ENCODE results near the gene TEX52.

TEX52 gene

DNA sequence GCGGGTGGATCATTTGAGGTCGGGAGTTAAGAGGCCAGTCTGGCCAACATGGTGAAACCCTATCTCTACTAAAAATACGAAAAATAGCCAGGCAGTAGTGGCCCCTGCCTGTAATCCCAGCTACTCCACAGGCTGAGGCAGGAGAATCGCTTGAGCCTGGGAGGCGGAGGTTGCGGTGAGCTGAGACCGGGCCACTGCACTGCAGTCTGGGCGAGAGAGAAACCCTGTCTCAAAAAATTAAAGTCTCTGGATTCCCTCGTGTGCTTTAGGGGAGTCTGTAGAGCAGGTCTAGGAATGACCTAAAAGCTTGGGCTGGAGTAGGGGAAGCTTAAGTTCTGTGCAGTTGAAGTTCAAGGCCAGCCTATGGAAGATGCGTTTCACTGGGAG is 33.2 kb upstream of the TEX52 start:
- Histone ChIP-seq H3K4me3 (ENCODE audit: insufficient read depth in 1 of 2, low read depth in 1 of 2, low read length in 2 of 2) (peak overlapping the region in 1 of 2 experiments; percentile 95), H3K79me1 (replicated peaks; ENCODE audit: low read length, poor library complexity, severe bottlenecking) (peaks cover 15% of the 10 kb centered on the region), H3K18ac (ENCODE audit: low read depth in 1 of 2, low read length in 2 of 2) (peak overlapping the region; percentile 77 to 86), H3K9ac (ENCODE audit: low read length) (peak overlapping the region; percentile 99), H3K9me3 (ENCODE audit: control insufficient read depth, low read length) (no peaks in the 10 kb centered on the region), H4K91ac (ENCODE audit: low read length) (peak overlapping the region; percentile 82), H3K14ac (ENCODE audit: low read length in 2 of 2) (peak overlapping the region in 1 of 2 experiments; percentile 72), H4K8ac (ENCODE audit: low read length) (peak overlapping the region; percentile 93), H3K4me2 (ENCODE audit: low read length, poor library complexity, severe bottlenecking) (peak overlapping the region; percentile 73), H3K4ac (ENCODE audit: low read depth in 1 of 2, low read length in 2 of 2) (peak overlapping the region; percentile 16 to 42), H2BK120ac (ENCODE audit: low read depth, low read length) (no peak overlapping the region), H3K36me3 (ENCODE audit: control insufficient read depth in 1 of 2, insufficient read depth in 2 of 2, low read depth in 1 of 2, low read length in 2 of 2) (peaks cover 0 to 30% of the 10 kb centered on the region in 2 experiments), H2AFZ (ENCODE audit: low read depth, low read length) (peak overlapping the region; percentile 48), H2BK5ac (ENCODE audit: low read depth, low read length, poor library complexity, severe bottlenecking) (no peak overlapping the region), H2BK12ac (ENCODE audit: low read length in 2 of 2) (peak overlapping the region in 1 of 2 experiments; percentile 7), H2BK15ac (ENCODE audit: low read depth, poor library complexity, severe bottlenecking) (peak overlapping the region; percentile 12), H3K4me1 (ENCODE audit: control insufficient read depth, insufficient read depth, low read depth, low read length) (peaks cover 12% of the 10 kb centered on the region), H3K23ac (ENCODE audit: low read length in 2 of 2) (no peak overlapping the region), H3K27me3 (ENCODE audit: control insufficient read depth in 1 of 2, insufficient read depth in 1 of 2, low read length in 2 of 2) (no peaks in the 10 kb centered on the region), H2AK5ac (ENCODE audit: low read length, severe bottlenecking) (no peak overlapping the region), H3K27ac (ENCODE audit: low read length, poor library complexity, severe bottlenecking) (no peak overlapping the region)
- DNase-seq, result no peak
- 73% methylated on average over 10 of the region's 10 CpGs for WGBS

DNA sequence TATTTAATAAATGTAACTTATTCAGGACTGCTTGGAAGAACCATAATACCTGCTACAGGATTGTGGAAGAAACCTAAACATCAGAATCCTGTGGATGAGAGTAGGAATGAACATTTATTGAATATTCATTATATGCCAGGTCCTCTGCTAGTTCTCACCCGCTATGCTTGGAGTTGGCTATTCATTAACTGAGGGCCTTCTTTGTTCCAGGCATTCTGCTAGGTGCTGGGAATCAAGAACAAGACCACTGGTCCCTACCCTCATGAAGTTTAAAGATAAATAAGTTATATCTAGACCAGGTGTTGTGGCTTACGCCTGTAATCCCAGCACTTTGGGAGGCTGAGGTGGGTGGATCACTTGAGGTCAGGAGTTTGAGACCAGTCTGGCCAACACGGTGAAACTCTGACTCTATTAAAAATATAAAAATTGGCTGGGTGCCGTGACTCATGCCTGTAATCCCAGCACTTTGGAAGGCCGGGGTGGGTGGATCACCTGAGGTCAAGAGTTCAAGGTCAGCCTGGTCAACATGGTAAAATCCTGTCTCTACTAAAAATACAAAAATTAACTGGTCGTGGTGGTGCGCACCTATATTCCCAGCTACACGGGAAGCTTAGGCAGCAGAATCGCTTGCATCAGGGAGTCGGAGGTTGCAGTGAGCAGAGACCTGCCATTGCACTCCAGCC is 30.1 kb upstream of the TEX52 start:
- no peak overlapping the region for H4K91ac ChIP-seq (ENCODE audit: low read length)
- H3K23ac ChIP-seq (ENCODE audit: low read length in 2 of 2), result no peak overlapping the region
- H3K4ac ChIP-seq (ENCODE audit: low read depth in 1 of 2, low read length in 2 of 2), result no peak overlapping the region
- no peak overlapping the region for H2BK120ac ChIP-seq (ENCODE audit: low read depth, low read length)
- no peaks in the 10 kb centered on the region for H3K27me3 ChIP-seq (ENCODE audit: control insufficient read depth in 1 of 2, insufficient read depth in 1 of 2, low read length in 2 of 2)
- WGBS, result 95% methylated on average over 10 of the region's 10 CpGs
- H3K9me3 ChIP-seq (ENCODE audit: control insufficient read depth, low read length), result no peaks in the 10 kb centered on the region
- peaks cover 22% of the 10 kb centered on the region for H3K79me1 ChIP-seq (replicated peaks; ENCODE audit: low read length, poor library complexity, severe bottlenecking)
- no peak overlapping the region for H3K18ac ChIP-seq (ENCODE audit: low read depth in 1 of 2, low read length in 2 of 2)
- H2BK15ac ChIP-seq (ENCODE audit: low read depth, poor library complexity, severe bottlenecking), result no peak overlapping the region
- peaks cover 0 to 34% of the 10 kb centered on the region in 2 experiments for H3K36me3 ChIP-seq (ENCODE audit: control insufficient read depth in 1 of 2, insufficient read depth in 2 of 2, low read depth in 1 of 2, low read length in 2 of 2)
- H3K4me3 ChIP-seq (ENCODE audit: insufficient read depth in 1 of 2, low read depth in 1 of 2, low read length in 2 of 2), result no peak overlapping the region
- no peak overlapping the region for H2BK5ac ChIP-seq (ENCODE audit: low read depth, low read length, poor library complexity, severe bottlenecking)
- H3K14ac ChIP-seq (ENCODE audit: low read length in 2 of 2), result no peak overlapping the region
- no peak for DNase-seq
- H2AK5ac ChIP-seq (ENCODE audit: low read length, severe bottlenecking), result no peak overlapping the region
- no peak overlapping the region for H3K27ac ChIP-seq (ENCODE audit: low read length, poor library complexity, severe bottlenecking)
- H3K4me1 ChIP-seq (ENCODE audit: control insufficient read depth, insufficient read depth, low read depth, low read length), result peaks cover 9% of the 10 kb centered on the region
- H3K9ac ChIP-seq (ENCODE audit: low read length), result no peak overlapping the region
- H3K4me2 ChIP-seq (ENCODE audit: low read length, poor library complexity, severe bottlenecking), result no peak overlapping the region
- no peak overlapping the region for H4K8ac ChIP-seq (ENCODE audit: low read length)
- H2AFZ ChIP-seq (ENCODE audit: low read depth, low read length), result no peak overlapping the region
- no peak overlapping the region for H2BK12ac ChIP-seq (ENCODE audit: low read length in 2 of 2)

DNA sequence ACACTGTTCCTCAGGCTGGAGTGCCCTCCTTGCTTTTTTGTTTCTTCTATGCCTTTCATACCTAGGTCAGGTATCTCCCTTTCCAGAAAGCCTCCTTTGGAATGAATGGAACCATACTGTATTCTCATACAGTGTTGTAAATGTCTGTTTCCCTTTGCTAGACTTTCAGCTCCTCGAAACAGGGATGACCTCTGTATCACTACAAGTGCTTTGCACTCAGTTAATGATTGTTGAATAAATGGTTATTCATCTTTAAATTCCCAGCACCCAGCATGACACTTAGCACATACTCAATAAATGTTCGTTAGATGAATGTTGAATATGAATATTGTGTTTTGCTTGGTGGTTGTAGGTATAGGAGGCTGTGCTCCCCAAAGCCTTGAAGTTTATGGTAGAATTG is 28.0 kb upstream of the TEX52 start:
- no peak for DNase-seq
- Histone ChIP-seq H3K27ac (ENCODE audit: low read length, poor library complexity, severe bottlenecking) (peak overlapping the region; percentile 10), H3K4me1 (ENCODE audit: control insufficient read depth, insufficient read depth, low read depth, low read length) (peaks cover 3% of the 10 kb centered on the region), H3K4me3 (ENCODE audit: insufficient read depth in 1 of 2, low read depth in 1 of 2, low read length in 2 of 2) (no peak overlapping the region), H3K14ac (ENCODE audit: low read length in 2 of 2) (no peak overlapping the region), H3K27me3 (ENCODE audit: control insufficient read depth in 1 of 2, insufficient read depth in 1 of 2, low read length in 2 of 2) (no peaks in the 10 kb centered on the region), H2AK5ac (ENCODE audit: low read length, severe bottlenecking) (no peak overlapping the region), H4K8ac (ENCODE audit: low read length) (no peak overlapping the region), H3K36me3 (ENCODE audit: control insufficient read depth in 1 of 2, insufficient read depth in 2 of 2, low read depth in 1 of 2, low read length in 2 of 2) (peaks cover 0 to 35% of the 10 kb centered on the region in 2 experiments), H2BK120ac (ENCODE audit: low read depth, low read length) (no peak overlapping the region), H3K4ac (ENCODE audit: low read depth in 1 of 2, low read length in 2 of 2) (no peak overlapping the region), H2BK5ac (ENCODE audit: low read depth, low read length, poor library complexity, severe bottlenecking) (no peak overlapping the region), H3K23ac (ENCODE audit: low read length in 2 of 2) (no peak overlapping the region), H4K91ac (ENCODE audit: low read length) (no peak overlapping the region), H3K9ac (ENCODE audit: low read length) (no peak overlapping the region), H3K4me2 (ENCODE audit: low read length, poor library complexity, severe bottlenecking) (no peak overlapping the region), H2BK12ac (ENCODE audit: low read length in 2 of 2) (no peak overlapping the region), H3K18ac (ENCODE audit: low read depth in 1 of 2, low read length in 2 of 2) (no peak overlapping the region), H2BK15ac (ENCODE audit: low read depth, poor library complexity, severe bottlenecking) (no peak overlapping the region), H2AFZ (ENCODE audit: low read depth, low read length) (no peak overlapping the region), H3K79me1 (replicated peaks; ENCODE audit: low read length, poor library complexity, severe bottlenecking) (peaks cover 23% of the 10 kb centered on the region), H3K9me3 (ENCODE audit: control insufficient read depth, low read length) (no peaks in the 10 kb centered on the region)
- 87% methylated on average over 1 of the region's 2 CpGs for WGBS

DNA sequence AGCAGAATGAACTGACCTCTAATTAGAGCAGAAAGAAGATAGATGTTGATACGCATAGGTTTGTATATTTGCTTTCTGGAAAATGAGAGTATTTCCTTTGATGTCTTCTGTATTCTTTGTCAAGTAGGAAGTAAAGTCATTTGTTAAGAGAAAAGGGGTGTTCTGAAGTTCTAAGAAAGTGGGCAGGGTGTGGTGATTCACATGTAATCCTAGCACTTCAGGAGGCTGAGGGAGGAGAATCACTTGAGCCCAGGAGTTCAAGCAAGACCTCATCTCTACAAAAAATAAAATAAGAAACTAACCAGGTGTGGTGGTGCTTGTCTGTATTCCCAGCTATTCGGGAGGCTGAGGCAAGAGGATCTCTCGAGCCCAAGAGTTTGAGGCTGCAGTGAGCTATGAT is 23.0 kb upstream of the TEX52 start:
- 100% methylated on average over 3 of the region's 3 CpGs for WGBS
- peaks cover 10% of the 10 kb centered on the region for H3K4me1 ChIP-seq (ENCODE audit: control insufficient read depth, insufficient read depth, low read depth, low read length)

More for the DNA sequence above, 23.0 kb upstream of the TEX52 start:
- no peak overlapping the region for H2BK15ac ChIP-seq (ENCODE audit: low read depth, poor library complexity, severe bottlenecking)
- no peaks in the 10 kb centered on the region for H3K9me3 ChIP-seq (ENCODE audit: control insufficient read depth, low read length)
- H3K4ac ChIP-seq (ENCODE audit: low read depth in 1 of 2, low read length in 2 of 2), result no peak overlapping the region
- H3K27me3 ChIP-seq (ENCODE audit: control insufficient read depth in 1 of 2, insufficient read depth in 1 of 2, low read length in 2 of 2), result no peaks in the 10 kb centered on the region
- no peak overlapping the region for H3K27ac ChIP-seq (ENCODE audit: low read length, poor library complexity, severe bottlenecking)
- H4K8ac ChIP-seq (ENCODE audit: low read length), result no peak overlapping the region
- no peak overlapping the region for H4K91ac ChIP-seq (ENCODE audit: low read length)
- H2BK120ac ChIP-seq (ENCODE audit: low read depth, low read length), result no peak overlapping the region
- H3K4me3 ChIP-seq (ENCODE audit: insufficient read depth in 1 of 2, low read depth in 1 of 2, low read length in 2 of 2), result no peak overlapping the region
- peaks cover 0 to 8% of the 10 kb centered on the region in 2 experiments for H3K36me3 ChIP-seq (ENCODE audit: control insufficient read depth in 1 of 2, insufficient read depth in 2 of 2, low read depth in 1 of 2, low read length in 2 of 2)
- H2BK5ac ChIP-seq (ENCODE audit: low read depth, low read length, poor library complexity, severe bottlenecking), result no peak overlapping the region
- H3K4me2 ChIP-seq (ENCODE audit: low read length, poor library complexity, severe bottlenecking), result no peak overlapping the region
- no peak for DNase-seq
- no peak overlapping the region for H2AFZ ChIP-seq (ENCODE audit: low read depth, low read length)
- H3K23ac ChIP-seq (ENCODE audit: low read length in 2 of 2), result no peak overlapping the region
- no peak overlapping the region for H2AK5ac ChIP-seq (ENCODE audit: low read length, severe bottlenecking)
- H3K79me1 ChIP-seq (replicated peaks; ENCODE audit: low read length, poor library complexity, severe bottlenecking), result peaks cover 19% of the 10 kb centered on the region
- H3K14ac ChIP-seq (ENCODE audit: low read length in 2 of 2), result no peak overlapping the region
- H2BK12ac ChIP-seq (ENCODE audit: low read length in 2 of 2), result no peak overlapping the region
- H3K9ac ChIP-seq (ENCODE audit: low read length), result peak overlapping the region; percentile 0
- H3K18ac ChIP-seq (ENCODE audit: low read depth in 1 of 2, low read length in 2 of 2), result no peak overlapping the region

Measured in mesenchymal stem cell (in vitro differentiated cells and primary cell).